MCF 10A (cell line): ENCODE data around the gene LMAN2. TPM values are rescaled to one million over a fixed set of nuclear protein-coding genes. Genes with fewer than 3 reads are reported as not detected.

ENCODE experiments used
- BruUV-seq: library from RNA; stranded (reverse); fragments of 400-500 nt; replicated peaks from 2 replicates; lab custom pipeline; 2021; lab: Mats Ljungman, UMichigan
- CTCF ChIA-PET: fragments of 300-600 bp; sonication (Branson Sonifier 250); formaldehyde crosslinking; extraction: SDS; loops from one replicate; lab custom pipeline; 2021; ENCODE audit warnings: antibody characterized with exemption, inconsistent platforms; lab: Yijun Ruan, JAX
- POLR2A ChIA-PET: fragments of 300-600, 350-650 bp; sonication (Branson Sonifier 250); formaldehyde crosslinking; extraction: SDS; loops from one replicate; lab custom pipeline; 2020; ENCODE audit warnings: antibody characterized with exemption, inconsistent platforms; lab: Yijun Ruan, JAX
- DNase-seq: peaks from one replicate; pipeline ENCODE4 v3.0.0-alpha.2; 2018; ENCODE audit not compliant: unreplicated experiment
- H3K27ac Mint-ChIP-seq: one replicate; pipeline ENCODE4 v1.8.0; 2022; ENCODE audit warnings: mild to moderate bottlenecking, low read depth, mixed read lengths; ENCODE audit not compliant: unreplicated experiment
- H3K27me3 Mint-ChIP-seq: one replicate; pipeline ENCODE4 v1.8.0; 2022; ENCODE audit warnings: mixed read lengths; ENCODE audit not compliant: insufficient read depth, unreplicated experiment
- H3K36me3 Mint-ChIP-seq: one replicate; pipeline ENCODE4 v1.8.0; 2022; ENCODE audit warnings: mild to moderate bottlenecking, moderate library complexity, mixed read lengths; ENCODE audit not compliant: insufficient read depth, unreplicated experiment
- H3K4me1 Mint-ChIP-seq: one replicate; pipeline ENCODE4 v1.8.0; 2022; ENCODE audit warnings: mixed read lengths; ENCODE audit not compliant: insufficient read depth, unreplicated experiment
- H3K4me3 Mint-ChIP-seq: one replicate; pipeline ENCODE4 v1.8.0; 2022; ENCODE audit warnings: mild to moderate bottlenecking, moderate library complexity, mixed read lengths; ENCODE audit not compliant: unreplicated experiment
- H3K9me3 Mint-ChIP-seq: one replicate; pipeline ENCODE4 v1.8.0; 2022; ENCODE audit warnings: mixed read lengths; ENCODE audit not compliant: unreplicated experiment
- CTCF ChIP-seq: fragments of 200-600 bp; IDR thresholded peaks from one replicate; pipeline ENCODE4 v1.8.0; 2022; ENCODE audit warnings: antibody characterized with exemption, mild to moderate bottlenecking; ENCODE audit not compliant: unreplicated experiment
- intact Hi-C: fragments of 100-400 bp; cut with micrococcal nuclease; formaldehyde crosslinking; loops from 2 replicates; pipeline ENCODE4 v1.14.1; 2022
- total RNA-seq: library from RNA; stranded (reverse); gene quantifications from 2 replicates; pipeline ENCODE4 v1.2.3, GENCODE V29; 2022

LMAN2 gene
- total RNA-seq, 1 experiment from 2014 or later, result 221 TPM

GRCh38 chr5:177396807-177397206, 45.3 kb upstream of the LMAN2 start:
- Mint-ChIP-seq H3K36me3 (no peaks in the 10 kb centered on the region), H3K9me3 (no peaks in the 10 kb centered on the region), H3K4me3 (no peak overlapping the region), H3K27ac (no peak overlapping the region), H3K4me1 (no peaks in the 10 kb centered on the region), H3K27me3 (no peaks in the 10 kb centered on the region)
- no peak for TF ChIP-seq CTCF
- DNase-seq, result no peak
- ChIA-PET CTCF (interaction anchor here (0.6 to 0.7 kb wide), 3 partner anchors 41 to 114 kb away, joined by 3 read pairs; no protein-coding TSS in a partner anchor), POLR2A (no interaction called here)
- intact Hi-C loops, result no loop called here
- no TSS peak for BruUV-seq

GRCh38 chr5:177396078-177396477, 44.6 kb upstream of the LMAN2 start:
- ChIA-PET POLR2A (no interaction called here), CTCF (interaction anchor here (0.7 to 7.8 kb wide), 3 partner anchors 7 to 105 kb away, joined by 3 to 263 read pairs (median 3); partner anchors contain the start of gene PFN3)
- peaks cover 5% of the 10 kb centered on the region for H3K4me1 Mint-ChIP-seq
- no peaks in the 10 kb centered on the region for H3K9me3 Mint-ChIP-seq
- no peaks in the 10 kb centered on the region for H3K36me3 Mint-ChIP-seq
- no TSS peak for BruUV-seq
- no peak overlapping the region for H3K27ac Mint-ChIP-seq
- DNase-seq, result no peak
- H3K27me3 Mint-ChIP-seq, result no peaks in the 10 kb centered on the region
- intact Hi-C loops, result no loop called here
- no peak overlapping the region for H3K4me3 Mint-ChIP-seq
- TF ChIP-seq CTCF, result no peak

DNA sequence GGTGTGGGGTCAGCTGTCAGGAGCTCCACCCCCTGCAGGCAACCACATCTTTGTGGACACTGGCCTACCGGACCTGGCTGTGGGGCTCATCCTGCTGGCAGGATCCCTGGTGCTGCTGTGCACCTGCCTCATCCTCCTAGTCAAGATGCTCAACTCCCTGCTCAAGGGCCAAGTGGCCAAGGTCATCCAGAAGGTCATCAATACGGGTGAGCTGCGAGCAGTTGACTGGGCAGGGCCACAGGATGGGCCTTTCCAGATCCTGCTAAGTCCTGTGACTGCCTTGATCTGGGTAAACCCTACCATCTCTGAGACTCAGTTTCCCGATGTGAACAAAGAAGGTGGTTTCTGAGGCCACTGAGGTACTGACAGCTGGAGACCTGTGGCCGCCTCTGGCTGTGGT, 42.5 kb upstream of the LMAN2 start:
- Mint-ChIP-seq H3K9me3 (no peaks in the 10 kb centered on the region), H3K4me3 (no peak overlapping the region), H3K27me3 (no peaks in the 10 kb centered on the region), H3K27ac (no peak overlapping the region), H3K36me3 (no peaks in the 10 kb centered on the region), H3K4me1 (peaks cover 22% of the 10 kb centered on the region)
- DNase-seq, result no peak
- intact Hi-C loops, result no loop called here
- TF ChIP-seq CTCF, result no peak
- no TSS peak for BruUV-seq
- CTCF ChIA-PET, result interaction anchor here (1.5 to 7.8 kb wide), 2 partner anchors 9 to 61 kb away, joined by 8 to 263 read pairs; partner anchors contain the start of gene PFN3
- POLR2A ChIA-PET, result interaction anchor here (5.7 kb wide), 1 partner anchor 60 kb away, joined by 90 read pairs; no protein-coding TSS in a partner anchor

- no peaks in the 10 kb centered on the region for H3K27me3 Mint-ChIP-seq
- H3K9me3 Mint-ChIP-seq, result no peaks in the 10 kb centered on the region
Observed at GRCh38 chr5:177393206-177393765, 41.8 kb upstream of the LMAN2 start.

More at GRCh38 chr5:177393206-177393765, 41.8 kb upstream of the LMAN2 start:
- H3K36me3 Mint-ChIP-seq, result no peaks in the 10 kb centered on the region
- intact Hi-C loops, result no loop called here
- POLR2A ChIA-PET, result interaction anchor here (0.7 to 5.7 kb wide), 4 partner anchors 9 to 61 kb away, joined by 3 to 90 read pairs (median 8); partner anchors contain the start of gene GRK6
- no peak overlapping the region for H3K27ac Mint-ChIP-seq
- DNase-seq, result no peak
- peaks cover 29% of the 10 kb centered on the region for H3K4me1 Mint-ChIP-seq
- no TSS peak for BruUV-seq
- H3K4me3 Mint-ChIP-seq, result no peak overlapping the region
- CTCF ChIA-PET, result interaction anchor here (1.5 to 7.8 kb wide), 5 partner anchors 9 to 108 kb away, joined by 6 to 263 read pairs (median 107); partner anchors contain the start of genes PFN3 and PRR7
- no peak for TF ChIP-seq CTCF
